LNCaP clone FGC (cell line): ENCODE measurements around the gene ATP1B4.

Experiments
- DNase-seq: peaks from one replicate; pipeline ENCODE4 v3.0.0-alpha.2; 2011; ENCODE audit warnings: low read depth
- H3K4me3 ChIP-seq: 2 replicates; pipeline ENCODE4 v1.5.1; 2011; ENCODE audit warnings: mild to moderate bottlenecking, low read depth, low read length, control low read depth
- TF ChIP-seq, protein P1 (sequence below): IDR thresholded peaks from 2 replicates; pipeline ENCODE4 v1.5.1; 2012; ENCODE audit warnings: mild to moderate bottlenecking; ENCODE audit not compliant: control insufficient read depth, insufficient read depth; ENCODE audit errors: extremely low read depth

Gene ATP1B4

GRCh38 chrX:120356084-120356483 is 5.8 kb upstream of the ATP1B4 start:
- TF ChIP-seq, protein P1, sequence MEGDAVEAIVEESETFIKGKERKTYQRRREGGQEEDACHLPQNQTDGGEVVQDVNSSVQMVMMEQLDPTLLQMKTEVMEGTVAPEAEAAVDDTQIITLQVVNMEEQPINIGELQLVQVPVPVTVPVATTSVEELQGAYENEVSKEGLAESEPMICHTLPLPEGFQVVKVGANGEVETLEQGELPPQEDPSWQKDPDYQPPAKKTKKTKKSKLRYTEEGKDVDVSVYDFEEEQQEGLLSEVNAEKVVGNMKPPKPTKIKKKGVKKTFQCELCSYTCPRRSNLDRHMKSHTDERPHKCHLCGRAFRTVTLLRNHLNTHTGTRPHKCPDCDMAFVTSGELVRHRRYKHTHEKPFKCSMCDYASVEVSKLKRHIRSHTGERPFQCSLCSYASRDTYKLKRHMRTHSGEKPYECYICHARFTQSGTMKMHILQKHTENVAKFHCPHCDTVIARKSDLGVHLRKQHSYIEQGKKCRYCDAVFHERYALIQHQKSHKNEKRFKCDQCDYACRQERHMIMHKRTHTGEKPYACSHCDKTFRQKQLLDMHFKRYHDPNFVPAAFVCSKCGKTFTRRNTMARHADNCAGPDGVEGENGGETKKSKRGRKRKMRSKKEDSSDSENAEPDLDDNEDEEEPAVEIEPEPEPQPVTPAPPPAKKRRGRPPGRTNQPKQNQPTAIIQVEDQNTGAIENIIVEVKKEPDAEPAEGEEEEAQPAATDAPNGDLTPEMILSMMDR: no peak
- no peak overlapping the region for H3K4me3 ChIP-seq
- no peak for DNase-seq

DNA sequence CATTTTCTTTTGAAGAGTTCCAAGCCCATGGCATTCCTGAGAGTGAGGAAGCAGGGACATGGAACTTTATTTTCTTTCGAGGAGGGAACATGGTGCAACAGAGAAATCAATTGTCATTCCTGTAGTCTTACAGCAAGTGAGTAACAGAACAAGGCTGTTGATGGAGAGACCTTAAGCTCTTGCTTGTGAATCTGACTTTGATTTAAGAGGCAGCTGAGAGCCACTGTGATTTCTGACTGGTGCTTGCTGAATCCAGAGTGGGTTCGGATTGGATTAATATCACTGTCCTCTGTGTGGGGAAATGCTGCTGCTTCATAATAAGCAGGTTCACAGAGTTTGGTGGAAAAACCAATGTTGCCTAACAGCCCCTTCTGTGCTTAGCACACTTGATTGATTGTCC is 4.7 kb upstream of the ATP1B4 start:
- DNase-seq: no peak
- no peak overlapping the region for H3K4me3 ChIP-seq
- TF ChIP-seq, protein P1: no peak

DNA sequence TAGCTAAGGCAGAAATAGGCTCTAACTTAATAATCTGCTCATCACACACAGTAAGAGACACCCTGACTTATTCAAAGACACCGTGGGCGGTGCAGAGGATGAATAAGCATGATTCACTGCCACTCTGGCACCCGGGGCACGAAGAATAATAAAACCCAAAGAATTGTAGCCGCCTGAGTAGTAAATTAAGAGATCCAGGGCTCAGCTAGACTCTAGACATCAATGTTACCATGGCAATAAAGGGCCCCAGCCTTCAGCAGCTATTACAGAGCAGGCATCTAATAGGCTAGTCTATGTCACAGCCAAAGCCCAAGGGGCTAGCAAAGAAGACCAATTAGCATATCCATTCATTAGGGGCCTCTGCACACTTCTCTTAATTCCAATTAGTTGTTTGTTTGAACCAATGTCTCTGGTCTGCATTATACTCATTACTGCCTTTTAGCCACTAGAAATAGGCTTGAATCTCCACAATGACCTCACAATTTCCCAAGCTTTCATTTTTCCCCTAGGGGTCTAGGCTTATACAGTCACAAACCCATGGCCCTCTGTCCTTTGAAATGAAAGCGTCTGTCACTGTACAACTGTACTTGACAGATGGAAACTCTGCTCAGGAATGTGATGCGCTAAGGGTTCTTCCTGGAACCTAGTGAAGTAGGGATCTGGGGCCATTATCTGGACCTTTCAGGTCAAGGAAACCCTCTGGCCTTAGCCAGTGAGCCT is 3.0 kb upstream of the ATP1B4 start:
- H3K4me3 ChIP-seq: no peak overlapping the region
- TF ChIP-seq, protein P1: no peak
- no peak for DNase-seq

- DNase-seq: no peak
- no peak overlapping the region for H3K4me3 ChIP-seq
- TF ChIP-seq, protein P1: peak; percentile 37
Measured at GRCh38 chrX:120365320-120365719, 3.4 kb downstream of the ATP1B4 start.

DNA sequence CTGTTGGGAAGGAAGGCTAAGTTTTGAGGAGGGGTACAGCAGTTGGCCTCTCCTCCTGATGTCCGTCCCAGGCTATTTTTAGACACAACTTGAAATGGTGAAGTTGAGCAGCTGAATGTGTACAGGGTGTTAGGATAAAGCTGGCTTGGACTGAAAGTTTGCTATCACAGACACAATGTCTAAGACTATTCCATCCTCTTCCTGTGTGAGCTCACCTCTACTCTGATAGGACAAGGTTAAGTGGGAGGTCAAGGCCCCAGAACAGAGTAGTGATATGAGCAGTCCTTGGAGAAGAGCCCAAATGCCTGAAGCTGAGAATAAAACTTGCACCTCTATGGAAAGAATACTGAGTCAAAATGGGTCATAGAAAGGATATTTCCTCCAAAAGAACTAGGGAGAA is 4.1 kb downstream of the ATP1B4 start:
- DNase-seq: no peak
- H3K4me3 ChIP-seq: no peak overlapping the region
- TF ChIP-seq, protein P1: no peak

- TF ChIP-seq, protein P1: no peak
- H3K4me3 ChIP-seq: no peak overlapping the region
- DNase-seq: no peak
Measured at GRCh38 chrX:120366794-120367193, 4.9 kb downstream of the ATP1B4 start.
